ENCODE measurements around the gene CHRDL2. TPM values are rescaled to one million over a fixed set of nuclear protein-coding genes. Genes with fewer than 3 reads are reported as not detected.

Gene CHRDL2
- total RNA-seq, 2 experiments from 2014 or later, result not detected

DNA sequence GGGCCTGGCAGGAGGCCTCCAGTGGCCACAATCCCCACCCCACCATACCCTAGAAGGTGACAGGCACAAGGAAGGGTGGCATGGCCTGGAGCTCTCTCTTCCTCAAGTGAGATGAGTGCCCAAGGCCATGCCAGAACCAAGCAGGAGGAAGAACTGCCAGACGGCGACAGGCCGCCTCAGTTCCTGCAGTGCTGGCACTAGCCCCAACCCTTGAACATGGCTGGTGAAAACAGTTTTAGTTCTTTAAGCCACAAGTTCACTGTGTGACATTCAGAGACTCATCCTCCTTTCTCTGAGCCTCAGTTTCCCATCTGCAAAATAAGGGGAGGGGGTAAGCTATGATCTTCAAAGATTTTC is 9.8 kb downstream of the CHRDL2 start:
- Histone ChIP-seq H3K4me3 (ENCODE audit: low read depth, low read length, poor library complexity, severe bottlenecking) (no peak overlapping the region), H2AFZ (ENCODE audit: low read length) (no peak overlapping the region), H3K9me3 (ENCODE audit: low read length) (no peaks in the 10 kb centered on the region), H3K36me3 (ENCODE audit: insufficient read depth, low read length) (no peaks in the 10 kb centered on the region), H3K27ac (ENCODE audit: low read depth, low read length, poor library complexity, severe bottlenecking) (no peak overlapping the region), H3K79me2 (ENCODE audit: insufficient read depth, low read depth, low read length) (no peaks in the 10 kb centered on the region), H3K4me2 (ENCODE audit: low read length) (no peak overlapping the region), H3K4me1 (ENCODE audit: insufficient read depth, low read length, poor library complexity, severe bottlenecking) (no peaks in the 10 kb centered on the region), H3K9me2 (ENCODE audit: insufficient read depth, low read length) (no peaks in the 10 kb centered on the region), H4K20me1 (ENCODE audit: insufficient read depth, low read length) (no peaks in the 10 kb centered on the region)
- DNase-seq (ENCODE audit: low spot score), result no peak
- ChIA-PET CTCF (ENCODE audit: unreplicated experiment) (no interaction called here), POLR2A (interaction anchor here (0.6 kb wide), 1 partner anchor 36 kb away, joined by 4 read pairs; no protein-coding TSS in a partner anchor)
- intact Hi-C loops (cut with micrococcal nuclease; ENCODE audit: unreplicated experiment), result no loop called here
- TF ChIP-seq EZH2phosphoT487 (IDR thresholded peaks at IDR 0.05; ENCODE audit: borderline replicate concordance, low read depth, low read length), result no peak
- TF ChIP-seq, protein P1, sequence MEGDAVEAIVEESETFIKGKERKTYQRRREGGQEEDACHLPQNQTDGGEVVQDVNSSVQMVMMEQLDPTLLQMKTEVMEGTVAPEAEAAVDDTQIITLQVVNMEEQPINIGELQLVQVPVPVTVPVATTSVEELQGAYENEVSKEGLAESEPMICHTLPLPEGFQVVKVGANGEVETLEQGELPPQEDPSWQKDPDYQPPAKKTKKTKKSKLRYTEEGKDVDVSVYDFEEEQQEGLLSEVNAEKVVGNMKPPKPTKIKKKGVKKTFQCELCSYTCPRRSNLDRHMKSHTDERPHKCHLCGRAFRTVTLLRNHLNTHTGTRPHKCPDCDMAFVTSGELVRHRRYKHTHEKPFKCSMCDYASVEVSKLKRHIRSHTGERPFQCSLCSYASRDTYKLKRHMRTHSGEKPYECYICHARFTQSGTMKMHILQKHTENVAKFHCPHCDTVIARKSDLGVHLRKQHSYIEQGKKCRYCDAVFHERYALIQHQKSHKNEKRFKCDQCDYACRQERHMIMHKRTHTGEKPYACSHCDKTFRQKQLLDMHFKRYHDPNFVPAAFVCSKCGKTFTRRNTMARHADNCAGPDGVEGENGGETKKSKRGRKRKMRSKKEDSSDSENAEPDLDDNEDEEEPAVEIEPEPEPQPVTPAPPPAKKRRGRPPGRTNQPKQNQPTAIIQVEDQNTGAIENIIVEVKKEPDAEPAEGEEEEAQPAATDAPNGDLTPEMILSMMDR (conservative IDR thresholded peaks at IDR 0.05; ENCODE audit: low read length), result no peak
- no TSS peak for BruUV-seq (replicated peaks)

DNA sequence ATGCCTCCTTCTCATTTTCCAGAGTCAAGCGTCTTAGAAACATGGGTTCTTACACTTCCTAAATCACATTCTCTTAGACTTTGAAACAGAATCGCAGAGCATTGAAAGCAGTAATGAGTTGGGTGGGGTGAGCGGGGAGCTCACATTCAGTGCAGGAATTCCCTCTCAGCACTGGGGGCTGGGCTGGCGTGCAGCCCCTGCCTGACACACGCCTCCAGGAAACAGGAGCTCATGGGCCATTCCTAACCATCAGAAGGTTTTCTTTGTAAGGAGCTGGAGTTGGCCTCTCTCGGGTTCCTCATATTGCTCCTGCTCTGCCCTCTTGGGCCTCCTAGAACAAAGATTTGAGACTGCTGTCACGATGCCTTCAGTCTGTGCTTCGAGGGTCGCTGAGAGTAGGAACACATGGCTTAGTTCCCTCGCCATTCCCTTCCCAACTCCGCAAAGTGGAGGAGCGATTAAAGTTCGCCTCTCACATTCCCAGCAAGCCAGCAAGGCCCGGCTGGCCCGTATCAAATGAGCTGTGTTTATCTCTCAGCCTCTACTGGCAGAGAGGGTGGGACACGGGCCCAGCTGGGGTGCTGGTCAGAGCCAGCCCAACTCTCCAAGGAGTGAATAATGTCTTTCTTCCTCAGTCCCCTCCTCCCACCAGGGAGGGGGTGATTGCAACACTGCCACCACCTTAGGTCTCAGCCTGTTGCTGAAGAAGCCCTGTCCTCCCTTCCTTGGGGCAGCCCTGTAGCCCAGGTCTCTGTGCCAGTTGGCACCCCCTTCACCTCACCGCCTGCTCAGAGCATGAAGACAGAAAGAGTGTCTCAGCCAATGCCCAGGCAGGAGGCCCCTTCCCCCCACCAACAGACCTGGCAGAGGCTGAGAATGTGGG is 10.4 kb downstream of the CHRDL2 start:
- Histone ChIP-seq H3K4me1 (ENCODE audit: insufficient read depth, low read length, poor library complexity, severe bottlenecking) (no peaks in the 10 kb centered on the region), H3K36me3 (ENCODE audit: insufficient read depth, low read length) (no peaks in the 10 kb centered on the region), H3K27ac (ENCODE audit: low read depth, low read length, poor library complexity, severe bottlenecking) (no peak overlapping the region), H2AFZ (ENCODE audit: low read length) (no peak overlapping the region), H3K4me2 (ENCODE audit: low read length) (no peak overlapping the region), H3K9me3 (ENCODE audit: low read length) (no peaks in the 10 kb centered on the region), H3K79me2 (ENCODE audit: insufficient read depth, low read depth, low read length) (no peaks in the 10 kb centered on the region), H4K20me1 (ENCODE audit: insufficient read depth, low read length) (no peaks in the 10 kb centered on the region), H3K9me2 (ENCODE audit: insufficient read depth, low read length) (no peaks in the 10 kb centered on the region), H3K4me3 (ENCODE audit: low read depth, low read length, poor library complexity, severe bottlenecking) (no peak overlapping the region)
- ChIA-PET POLR2A (interaction anchor here (0.5 to 0.6 kb wide), 2 partner anchors 24 to 36 kb away, joined by 4 to 5 read pairs; no protein-coding TSS in a partner anchor), CTCF (ENCODE audit: unreplicated experiment) (no interaction called here)
- TF ChIP-seq, protein P1 (conservative IDR thresholded peaks at IDR 0.05; ENCODE audit: low read length), result no peak
- TF ChIP-seq EZH2phosphoT487 (IDR thresholded peaks at IDR 0.05; ENCODE audit: borderline replicate concordance, low read depth, low read length), result no peak
- intact Hi-C loops (cut with micrococcal nuclease; ENCODE audit: unreplicated experiment), result no loop called here
- DNase-seq (ENCODE audit: low spot score), result no peak
- no TSS peak for BruUV-seq (replicated peaks)

DNA sequence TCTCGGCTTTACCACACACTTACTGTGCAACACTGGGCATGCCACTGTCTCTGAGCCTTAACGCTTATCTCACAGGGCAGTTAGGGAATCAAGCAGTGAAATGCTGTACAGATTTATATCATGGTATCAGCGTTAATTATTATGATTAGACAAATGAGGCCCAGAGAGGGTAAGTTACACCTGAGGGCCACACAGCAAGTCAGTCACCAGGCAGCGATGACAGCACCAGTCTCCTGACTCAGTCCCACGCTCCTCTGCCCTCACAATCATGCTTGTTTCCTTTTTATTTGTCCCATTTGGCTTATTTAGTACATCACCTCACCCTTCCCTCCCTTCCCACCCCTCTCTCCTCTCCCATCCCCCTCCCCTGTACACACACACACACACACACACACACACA is 12.2 kb downstream of the CHRDL2 start:
- no peak overlapping the region for H3K27ac ChIP-seq (ENCODE audit: low read depth, low read length, poor library complexity, severe bottlenecking)
- H3K79me2 ChIP-seq (ENCODE audit: insufficient read depth, low read depth, low read length), result no peaks in the 10 kb centered on the region
- no TSS peak for BruUV-seq (replicated peaks)
- intact Hi-C loops (cut with micrococcal nuclease; ENCODE audit: unreplicated experiment), result no loop called here
- H2AFZ ChIP-seq (ENCODE audit: low read length), result no peak overlapping the region
- H3K4me1 ChIP-seq (ENCODE audit: insufficient read depth, low read length, poor library complexity, severe bottlenecking), result no peaks in the 10 kb centered on the region
- H3K9me3 ChIP-seq (ENCODE audit: low read length), result no peaks in the 10 kb centered on the region
- no peaks in the 10 kb centered on the region for H3K9me2 ChIP-seq (ENCODE audit: insufficient read depth, low read length)
- no peak for DNase-seq (ENCODE audit: low spot score)
- TF ChIP-seq, protein P1 (conservative IDR thresholded peaks at IDR 0.05; ENCODE audit: low read length), result no peak
- no peak for TF ChIP-seq EZH2phosphoT487 (IDR thresholded peaks at IDR 0.05; ENCODE audit: borderline replicate concordance, low read depth, low read length)
- ChIA-PET POLR2A (no interaction called here), CTCF (ENCODE audit: unreplicated experiment) (no interaction called here)
- H3K4me3 ChIP-seq (ENCODE audit: low read depth, low read length, poor library complexity, severe bottlenecking), result no peak overlapping the region
- no peaks in the 10 kb centered on the region for H3K36me3 ChIP-seq (ENCODE audit: insufficient read depth, low read length)
- H3K4me2 ChIP-seq (ENCODE audit: low read length), result no peak overlapping the region
- no peaks in the 10 kb centered on the region for H4K20me1 ChIP-seq (ENCODE audit: insufficient read depth, low read length)
